ENCODE data around the gene PPFIBP2.

- TF ChIP-seq POLR2A (IDR thresholded peaks at IDR 0.05) (no peak), EP300 (IDR thresholded peaks at IDR 0.05) (no peak), POLR2AphosphoS5 (IDR thresholded peaks at IDR 0.05) (no peak)
- TF ChIP-seq, protein P1, sequence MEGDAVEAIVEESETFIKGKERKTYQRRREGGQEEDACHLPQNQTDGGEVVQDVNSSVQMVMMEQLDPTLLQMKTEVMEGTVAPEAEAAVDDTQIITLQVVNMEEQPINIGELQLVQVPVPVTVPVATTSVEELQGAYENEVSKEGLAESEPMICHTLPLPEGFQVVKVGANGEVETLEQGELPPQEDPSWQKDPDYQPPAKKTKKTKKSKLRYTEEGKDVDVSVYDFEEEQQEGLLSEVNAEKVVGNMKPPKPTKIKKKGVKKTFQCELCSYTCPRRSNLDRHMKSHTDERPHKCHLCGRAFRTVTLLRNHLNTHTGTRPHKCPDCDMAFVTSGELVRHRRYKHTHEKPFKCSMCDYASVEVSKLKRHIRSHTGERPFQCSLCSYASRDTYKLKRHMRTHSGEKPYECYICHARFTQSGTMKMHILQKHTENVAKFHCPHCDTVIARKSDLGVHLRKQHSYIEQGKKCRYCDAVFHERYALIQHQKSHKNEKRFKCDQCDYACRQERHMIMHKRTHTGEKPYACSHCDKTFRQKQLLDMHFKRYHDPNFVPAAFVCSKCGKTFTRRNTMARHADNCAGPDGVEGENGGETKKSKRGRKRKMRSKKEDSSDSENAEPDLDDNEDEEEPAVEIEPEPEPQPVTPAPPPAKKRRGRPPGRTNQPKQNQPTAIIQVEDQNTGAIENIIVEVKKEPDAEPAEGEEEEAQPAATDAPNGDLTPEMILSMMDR (IDR thresholded peaks at IDR 0.05): no peak
These were observed 76.1 kb downstream of the PPFIBP2 start for GRCh38 chr11:7589861-7590260.
